Adrenal gland (tissue), 5 donors: Measurements from ENCODE around the gene SPARCL1.

Experiments
- CTCF ChIP-seq, 6 experiments: fragments of 450-650 bp in 4 of 6; fragments of 200-600 bp in 2 of 6; sonication (generic) in 1 of 6; IDR thresholded peaks; 1 replicate in 5 of 6; 2 replicates in 1 of 6; pipeline versions ENCODE4 v1.5.1 to v1.8.0; 2016 to 2021; ENCODE audit warnings: antibody characterized with exemption in 6 of 6, mild to moderate bottlenecking in 2 of 6, moderate library complexity in 1 of 6
- POLR2A ChIP-seq, 2 donors: fragments of 450-650 bp; IDR thresholded peaks; one replicate each; pipeline ENCODE4 v1.6.1; 2017; ENCODE audit warnings: antibody characterized with exemption in 2 of 2, mild to moderate bottlenecking in 2 of 2, moderate library complexity in 1 of 2
- donor health status: DM: no; HTN: no; CAD: no.

DNA sequence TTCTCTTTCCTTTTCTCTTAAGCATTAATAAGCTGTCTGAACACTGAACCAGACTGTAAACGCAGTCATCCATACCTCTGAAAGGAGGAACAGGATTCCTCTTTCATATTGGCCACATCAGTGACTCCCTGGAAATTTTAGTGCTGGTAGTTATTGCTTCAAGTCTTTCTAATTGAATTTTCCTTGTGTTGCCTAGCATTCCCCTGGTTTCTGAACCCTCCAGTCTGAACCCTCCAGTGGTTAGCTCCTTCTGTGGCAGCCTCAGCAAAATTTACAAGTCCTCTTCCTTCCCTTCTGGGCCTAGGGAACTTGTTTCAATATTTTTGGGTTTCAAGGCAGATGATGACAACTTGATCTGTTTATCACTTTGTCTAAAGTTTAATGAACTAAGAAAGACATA is 7.9 kb downstream of the SPARCL1 start:
- TF ChIP-seq CTCF (IDR thresholded peaks at IDR 0.05) (no peak), POLR2A (IDR thresholded peaks at IDR 0.05) (no peak)
